BJ (cell line): ENCODE measurements around the gene RBMS3. TPM values are rescaled to one million over a fixed set of nuclear protein-coding genes. Genes with fewer than 3 reads are reported as not detected.
"Not testable (repeated sequence)": the region's sequence is repeated elsewhere in the genome, so short reads cannot be mapped to it uniquely, and the experiment has no call there.

Experiments used
- CTCF ChIA-PET: fragments of 350-600 bp; formaldehyde crosslinking; extraction: SDS; loops from one replicate; lab custom pipeline; 2021; ENCODE audit warnings: antibody characterized with exemption, inconsistent platforms; lab: Yijun Ruan, JAX
- POLR2A ChIA-PET: fragments of 300-600 bp; sonication (Branson Sonifier 250); formaldehyde crosslinking; extraction: SDS; loops from one replicate; lab custom pipeline; 2021; ENCODE audit warnings: antibody characterized with exemption; lab: Charles Lee
- DNase-seq: peaks from one replicate; pipeline ENCODE4 v3.0.0-alpha.2; 2011; ENCODE audit warnings: low read depth
- H3K27me3 ChIP-seq: 2 replicates; pipeline ENCODE4 v1.6.0; 2011; ENCODE audit warnings: low read length; ENCODE audit not compliant: control insufficient read depth, insufficient read depth
- H3K36me3 ChIP-seq: 2 replicates; pipeline ENCODE4 v1.5.1; 2011; ENCODE audit warnings: low read length; ENCODE audit not compliant: control insufficient read depth, insufficient read depth
- H3K4me3 ChIP-seq: 2 replicates; pipeline ENCODE4 v1.5.1; 2011; ENCODE audit warnings: low read depth, mild to moderate bottlenecking, control low read depth, low read length
- polyA plus RNA-seq: library from polyadenylated mRNA; depleted of rRNA; stranded (reverse); fragments of >200 nt; gene quantifications from 2 replicates; pipeline ENCODE4 v1.2.3, GENCODE V29; 2011
- small RNA-seq: library from RNA; depleted of rRNA; stranded (forward); fragments of <200 nt; gene quantifications from one replicate; pipeline ENCODE3, GENCODE V24; 2012; ENCODE audit warnings: low replicate concordance, low read depth; ENCODE audit not compliant: insufficient read length
- TF ChIP-seq, protein P1 (sequence below): IDR thresholded peaks from 2 replicates; pipeline ENCODE4 v1.5.1; 2011; ENCODE audit warnings: low read depth, mild to moderate bottlenecking, control low read depth, inconsistent platforms, low read length, moderate library complexity; ENCODE audit not compliant: insufficient read depth

The RBMS3 gene
- polyA plus RNA-seq, 1 experiment = 14.5 TPM

DNA sequence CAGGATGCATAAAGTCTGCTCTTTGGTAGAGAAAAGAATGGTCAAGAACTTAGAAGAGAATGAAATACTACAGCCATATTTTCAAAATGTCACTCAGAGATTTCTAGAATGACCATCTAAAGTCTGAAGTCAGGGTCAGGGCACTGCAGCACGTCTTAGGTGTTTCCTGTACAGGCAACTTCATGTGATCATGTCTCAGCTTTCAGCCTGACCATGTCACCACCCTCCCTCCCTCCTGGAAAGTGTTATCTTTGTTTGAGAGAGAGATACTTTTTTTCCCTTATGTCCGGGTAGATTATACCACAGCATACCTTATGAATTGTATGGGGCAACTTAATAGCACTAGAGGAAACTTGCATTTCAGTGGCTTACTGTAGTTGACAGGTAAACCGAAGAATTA lies 767.6 kb downstream of the RBMS3 start:
- H3K4me3 ChIP-seq = no peak overlapping the region
- no peak for DNase-seq
- H3K36me3 ChIP-seq = no peaks in the 10 kb centered on the region
- TF ChIP-seq, protein P1, sequence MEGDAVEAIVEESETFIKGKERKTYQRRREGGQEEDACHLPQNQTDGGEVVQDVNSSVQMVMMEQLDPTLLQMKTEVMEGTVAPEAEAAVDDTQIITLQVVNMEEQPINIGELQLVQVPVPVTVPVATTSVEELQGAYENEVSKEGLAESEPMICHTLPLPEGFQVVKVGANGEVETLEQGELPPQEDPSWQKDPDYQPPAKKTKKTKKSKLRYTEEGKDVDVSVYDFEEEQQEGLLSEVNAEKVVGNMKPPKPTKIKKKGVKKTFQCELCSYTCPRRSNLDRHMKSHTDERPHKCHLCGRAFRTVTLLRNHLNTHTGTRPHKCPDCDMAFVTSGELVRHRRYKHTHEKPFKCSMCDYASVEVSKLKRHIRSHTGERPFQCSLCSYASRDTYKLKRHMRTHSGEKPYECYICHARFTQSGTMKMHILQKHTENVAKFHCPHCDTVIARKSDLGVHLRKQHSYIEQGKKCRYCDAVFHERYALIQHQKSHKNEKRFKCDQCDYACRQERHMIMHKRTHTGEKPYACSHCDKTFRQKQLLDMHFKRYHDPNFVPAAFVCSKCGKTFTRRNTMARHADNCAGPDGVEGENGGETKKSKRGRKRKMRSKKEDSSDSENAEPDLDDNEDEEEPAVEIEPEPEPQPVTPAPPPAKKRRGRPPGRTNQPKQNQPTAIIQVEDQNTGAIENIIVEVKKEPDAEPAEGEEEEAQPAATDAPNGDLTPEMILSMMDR = no peak
- ChIA-PET CTCF (interaction anchor here (0.8 to 1.1 kb wide), 3 partner anchors 151 to 703 kb away, joined by 3 to 5 read pairs (median 5); no protein-coding TSS in a partner anchor), POLR2A (no interaction called here)
- H3K27me3 ChIP-seq = no peaks in the 10 kb centered on the region

DNA sequence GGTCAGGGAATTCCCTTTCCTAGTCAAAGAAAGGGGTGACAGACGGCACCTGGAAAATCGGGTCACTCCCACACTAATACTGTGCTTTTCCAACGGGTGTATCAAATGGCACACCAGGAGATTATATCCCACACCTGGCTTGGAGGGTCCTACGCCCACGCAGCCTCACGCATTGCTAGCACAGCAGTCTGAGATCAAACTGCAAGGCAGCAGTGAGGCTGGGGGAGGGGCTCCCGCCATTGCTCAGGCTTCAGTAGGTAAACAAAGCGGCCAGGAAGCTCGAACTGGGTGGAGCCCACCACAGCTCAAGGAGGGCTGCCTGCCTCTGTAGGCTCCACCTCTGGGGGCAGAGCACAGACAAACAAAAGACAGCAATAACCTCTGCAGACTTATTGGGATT lies 769.2 kb downstream of the RBMS3 start:
- H3K4me3 ChIP-seq, H3K27me3 ChIP-seq, H3K36me3 ChIP-seq, DNase-seq, POLR2A ChIA-PET: not testable (repeated sequence)
- CTCF ChIA-PET = interaction anchor here (0.9 kb wide), 1 partner anchor 36 kb away, joined by 4 read pairs; no protein-coding TSS in a partner anchor

DNA sequence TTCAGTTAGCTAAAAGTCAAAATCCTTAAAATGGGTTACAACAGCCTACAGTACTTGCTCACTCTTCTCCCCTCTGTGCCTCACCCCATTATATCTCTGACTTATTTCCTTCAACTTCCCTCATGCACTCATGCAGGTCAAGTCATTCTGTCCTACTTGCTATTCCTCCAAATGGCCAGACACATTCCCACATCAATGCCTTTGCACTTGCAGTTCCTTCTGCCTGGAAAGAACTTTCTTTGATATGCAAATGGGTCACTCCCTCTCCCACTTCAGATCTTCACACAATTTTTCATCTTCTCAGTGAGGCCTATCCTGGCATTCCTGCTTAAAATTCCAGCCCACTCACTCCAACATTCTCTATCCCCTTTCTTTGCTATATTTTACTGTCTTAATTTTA lies 778.4 kb downstream of the RBMS3 start:
- H3K4me3 ChIP-seq = no peak overlapping the region
- CTCF ChIA-PET = interaction anchor here (0.6 kb wide), 1 partner anchor 25 kb away, joined by 3 read pairs; no protein-coding TSS in a partner anchor
- TF ChIP-seq, protein P1 = no peak
- DNase-seq = no peak
- POLR2A ChIA-PET = no interaction called here
- H3K36me3 ChIP-seq = no peaks in the 10 kb centered on the region
- no peaks in the 10 kb centered on the region for H3K27me3 ChIP-seq

Small RNAs within 50 kb of the gene (small RNA-seq; reads per million reads assigned to genes)
- not detected for gene MTND4LP9
